ENCODE measurements around the gene NKX2-2.

NKX2-2 gene

GRCh38 chr20:21501184-21501583 is 12.7 kb downstream of the NKX2-2 start:
- H3K4me3 ChIP-seq (replicated peaks; ENCODE audit: low read depth, low read length) = no peak overlapping the region
- DNase-seq (ENCODE audit: low read depth) = no peak
- TF ChIP-seq, protein P1, sequence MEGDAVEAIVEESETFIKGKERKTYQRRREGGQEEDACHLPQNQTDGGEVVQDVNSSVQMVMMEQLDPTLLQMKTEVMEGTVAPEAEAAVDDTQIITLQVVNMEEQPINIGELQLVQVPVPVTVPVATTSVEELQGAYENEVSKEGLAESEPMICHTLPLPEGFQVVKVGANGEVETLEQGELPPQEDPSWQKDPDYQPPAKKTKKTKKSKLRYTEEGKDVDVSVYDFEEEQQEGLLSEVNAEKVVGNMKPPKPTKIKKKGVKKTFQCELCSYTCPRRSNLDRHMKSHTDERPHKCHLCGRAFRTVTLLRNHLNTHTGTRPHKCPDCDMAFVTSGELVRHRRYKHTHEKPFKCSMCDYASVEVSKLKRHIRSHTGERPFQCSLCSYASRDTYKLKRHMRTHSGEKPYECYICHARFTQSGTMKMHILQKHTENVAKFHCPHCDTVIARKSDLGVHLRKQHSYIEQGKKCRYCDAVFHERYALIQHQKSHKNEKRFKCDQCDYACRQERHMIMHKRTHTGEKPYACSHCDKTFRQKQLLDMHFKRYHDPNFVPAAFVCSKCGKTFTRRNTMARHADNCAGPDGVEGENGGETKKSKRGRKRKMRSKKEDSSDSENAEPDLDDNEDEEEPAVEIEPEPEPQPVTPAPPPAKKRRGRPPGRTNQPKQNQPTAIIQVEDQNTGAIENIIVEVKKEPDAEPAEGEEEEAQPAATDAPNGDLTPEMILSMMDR (IDR thresholded peaks at IDR 0.05; ENCODE audit: low read length, missing control alignments) = no peak

- DNase-seq (ENCODE audit: low read depth) = no peak
- TF ChIP-seq, protein P1 (IDR thresholded peaks at IDR 0.05; ENCODE audit: low read length, missing control alignments) = no peak
- no peak overlapping the region for H3K4me3 ChIP-seq (replicated peaks; ENCODE audit: low read depth, low read length)
These were observed 13.3 kb downstream of the NKX2-2 start for GRCh38 chr20:21500599-21500998.

DNA sequence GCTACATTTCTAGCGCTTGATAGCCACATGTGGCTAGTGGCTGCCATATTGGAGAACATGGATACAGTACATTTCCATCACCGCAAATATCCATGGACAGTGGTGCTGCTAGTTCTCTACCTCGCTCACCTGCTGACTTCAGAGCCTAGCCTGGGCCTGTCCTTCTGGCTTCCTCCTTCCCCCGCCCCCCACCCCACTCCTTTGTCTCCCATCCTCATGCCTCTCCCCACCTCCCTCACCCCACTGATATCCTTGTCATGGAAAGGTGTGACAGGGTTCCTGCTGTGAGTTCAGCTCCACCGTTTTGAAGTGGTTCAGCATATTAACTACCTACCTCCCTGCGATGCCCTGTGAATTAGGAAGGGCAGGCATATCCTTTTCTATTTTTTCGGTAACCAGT is 14.2 kb downstream of the NKX2-2 start:
- no peak for DNase-seq (ENCODE audit: low read depth)
- no peak overlapping the region for H3K4me3 ChIP-seq (replicated peaks; ENCODE audit: low read depth, low read length)
- TF ChIP-seq, protein P1 (IDR thresholded peaks at IDR 0.05; ENCODE audit: low read length, missing control alignments) = no peak

DNA sequence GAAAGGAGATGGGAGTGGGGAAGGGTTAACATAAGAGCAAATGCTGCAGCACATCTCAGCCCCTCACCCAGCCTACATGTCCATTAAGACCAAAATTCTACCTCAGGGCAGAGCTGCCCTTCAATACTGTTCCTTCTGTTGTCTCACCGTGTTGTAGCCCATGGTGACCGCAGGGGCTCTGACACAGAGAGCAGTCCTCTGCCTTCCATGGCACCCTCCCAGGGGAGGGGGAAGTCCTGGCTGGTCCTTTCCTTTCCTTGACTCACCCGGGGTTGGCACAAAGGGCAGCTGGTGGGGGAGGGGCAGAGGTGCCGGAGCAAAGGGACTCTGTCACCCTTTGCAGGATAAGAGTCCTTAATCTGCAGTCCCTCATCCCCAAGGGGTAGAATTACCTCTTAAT is 15.2 kb downstream of the NKX2-2 start:
- TF ChIP-seq, protein P1 (IDR thresholded peaks at IDR 0.05; ENCODE audit: low read length, missing control alignments) = no peak

DNA sequence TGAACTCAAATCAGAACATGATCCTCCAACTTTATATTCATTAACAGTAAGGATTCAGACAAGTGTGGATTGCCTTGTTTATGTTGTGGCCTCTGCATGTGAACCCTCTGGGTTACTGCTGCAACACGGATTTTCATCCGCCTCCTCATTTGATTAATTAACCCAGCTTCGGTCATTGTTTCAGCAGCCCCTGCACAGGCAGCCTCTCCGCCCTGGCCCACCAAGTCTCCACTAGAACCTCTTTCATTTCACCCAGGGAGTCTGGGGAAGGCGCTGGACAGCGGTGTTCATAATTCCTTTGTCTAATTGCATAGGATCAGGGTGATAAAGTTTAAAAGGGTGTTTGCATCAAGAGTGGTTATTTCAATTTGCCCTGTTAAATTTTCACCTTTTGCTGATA is 15.7 kb downstream of the NKX2-2 start:
- TF ChIP-seq, protein P1 (IDR thresholded peaks at IDR 0.05; ENCODE audit: low read length, missing control alignments) = no peak
- no peak overlapping the region for H3K4me3 ChIP-seq (replicated peaks; ENCODE audit: low read depth, low read length)
- DNase-seq (ENCODE audit: low read depth) = no peak

More for the DNA sequence above, 15.2 kb downstream of the NKX2-2 start:
- DNase-seq (ENCODE audit: low read depth) = no peak
- H3K4me3 ChIP-seq (replicated peaks; ENCODE audit: low read depth, low read length) = no peak overlapping the region

- DNase-seq (ENCODE audit: low read depth) = no peak
- TF ChIP-seq, protein P1 (IDR thresholded peaks at IDR 0.05; ENCODE audit: low read length, missing control alignments) = no peak
- no peak overlapping the region for H3K4me3 ChIP-seq (replicated peaks; ENCODE audit: low read depth, low read length)
These were observed 17.4 kb downstream of the NKX2-2 start for GRCh38 chr20:21496452-21496851.

DNA sequence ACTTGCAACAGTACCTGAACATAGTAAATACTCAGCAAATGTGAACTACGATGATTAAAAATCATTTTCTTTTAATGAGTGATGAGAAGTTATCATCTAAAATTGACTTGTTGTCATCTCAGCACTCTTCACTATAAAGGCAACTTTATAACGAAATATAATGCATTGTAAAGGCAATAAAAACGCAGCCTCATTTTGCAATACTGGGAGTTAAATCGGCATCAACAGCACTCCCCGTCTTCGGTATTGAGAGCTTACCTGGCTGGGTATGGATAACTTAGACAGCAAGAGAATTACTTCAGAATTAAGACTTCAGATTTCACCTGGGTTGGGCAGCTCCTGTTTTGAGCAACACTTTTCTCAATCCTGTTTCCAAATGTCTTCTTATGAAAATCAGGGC is 20.8 kb downstream of the NKX2-2 start:
- no peak for DNase-seq (ENCODE audit: low read depth)
- H3K4me3 ChIP-seq (replicated peaks; ENCODE audit: low read depth, low read length) = no peak overlapping the region
- TF ChIP-seq, protein P1 (IDR thresholded peaks at IDR 0.05; ENCODE audit: low read length, missing control alignments) = no peak

Measured in fibroblast of pulmonary artery (primary cell).